Activated T-cell treated with anti-CD3 and anti-CD28 coated beads, Interleukin-2, amount 50 U/mL, for 24 hours (primary cell): ENCODE data around the gene IL17REL.

ENCODE experiments used
- DNase-seq: peaks from one replicate; pipeline ENCODE4 v3.0.0-alpha.2; 2020
- H3K27ac Mint-ChIP-seq: 2 replicates; pipeline ENCODE4 v1.8.0; 2020; ENCODE audit warnings: mild to moderate bottlenecking, mixed read lengths
- H3K27me3 Mint-ChIP-seq: 2 replicates; pipeline ENCODE4 v1.8.0; 2020; ENCODE audit warnings: mixed read lengths
- H3K36me3 Mint-ChIP-seq: 2 replicates; pipeline ENCODE4 v1.8.0; 2020; ENCODE audit warnings: low read depth, mixed read lengths
- H3K4me1 Mint-ChIP-seq: 2 replicates; pipeline ENCODE4 v1.8.0; 2020; ENCODE audit warnings: low read depth, mixed read lengths
- H3K4me3 Mint-ChIP-seq: 2 replicates; pipeline ENCODE4 v1.8.0; 2020; ENCODE audit warnings: mild to moderate bottlenecking, moderate library complexity, mixed read lengths
- H3K9me3 Mint-ChIP-seq: 2 replicates; pipeline ENCODE4 v1.8.0; 2020; ENCODE audit warnings: mixed read lengths

IL17REL gene

GRCh38 chr22:50008151-50009040, 4.2 kb downstream of the IL17REL start:
- Mint-ChIP-seq H3K27me3 (peaks cover 21% of the 10 kb centered on the region), H3K27ac (no peak overlapping the region), H3K36me3 (no peaks in the 10 kb centered on the region), H3K4me3 (no peak overlapping the region), H3K9me3 (no peaks in the 10 kb centered on the region), H3K4me1 (peaks cover 22% of the 10 kb centered on the region)
- peak; percentile 26 for DNase-seq

GRCh38 chr22:50007057-50007511, 5.5 kb downstream of the IL17REL start:
- Mint-ChIP-seq H3K27ac (no peak overlapping the region), H3K27me3 (peaks cover 19% of the 10 kb centered on the region), H3K4me1 (peaks cover 20% of the 10 kb centered on the region), H3K36me3 (no peaks in the 10 kb centered on the region), H3K4me3 (no peak overlapping the region), H3K9me3 (no peaks in the 10 kb centered on the region)
- no peak for DNase-seq

- DNase-seq = no peak
- H3K4me3 Mint-ChIP-seq = no peak overlapping the region
- H3K27me3 Mint-ChIP-seq = peaks cover 9% of the 10 kb centered on the region
- no peaks in the 10 kb centered on the region for H3K36me3 Mint-ChIP-seq
- no peaks in the 10 kb centered on the region for H3K9me3 Mint-ChIP-seq
- peaks cover 10% of the 10 kb centered on the region for H3K4me1 Mint-ChIP-seq
- H3K27ac Mint-ChIP-seq = no peak overlapping the region
Observed at GRCh38 chr22:50004918-50005317, 7.6 kb downstream of the IL17REL start.

GRCh38 chr22:50002791-50003190, 9.8 kb downstream of the IL17REL start:
- no peak for DNase-seq
- H3K27me3 Mint-ChIP-seq = peaks cover 12% of the 10 kb centered on the region
- H3K27ac Mint-ChIP-seq = no peak overlapping the region
- H3K36me3 Mint-ChIP-seq = no peaks in the 10 kb centered on the region
- H3K9me3 Mint-ChIP-seq = no peaks in the 10 kb centered on the region
- no peak overlapping the region for H3K4me3 Mint-ChIP-seq
- H3K4me1 Mint-ChIP-seq = peaks cover 12% of the 10 kb centered on the region

- peak; percentile 28 for DNase-seq
- Mint-ChIP-seq H3K36me3 (no peaks in the 10 kb centered on the region), H3K27ac (no peak overlapping the region), H3K4me1 (peaks cover 12% of the 10 kb centered on the region), H3K9me3 (no peaks in the 10 kb centered on the region), H3K27me3 (peaks cover 12% of the 10 kb centered on the region), H3K4me3 (no peak overlapping the region)
Observed at GRCh38 chr22:50001388-50002231, 11.0 kb downstream of the IL17REL start.

GRCh38 chr22:50000587-50001387, 11.8 kb downstream of the IL17REL start:
- Mint-ChIP-seq H3K36me3 (no peaks in the 10 kb centered on the region), H3K9me3 (no peaks in the 10 kb centered on the region), H3K4me1 (peaks cover 12% of the 10 kb centered on the region), H3K4me3 (no peak overlapping the region), H3K27me3 (peaks cover 12% of the 10 kb centered on the region), H3K27ac (no peak overlapping the region)
- peak; percentile 29 for DNase-seq

GRCh38 chr22:49999946-50000586, 12.5 kb downstream of the IL17REL start:
- Mint-ChIP-seq H3K27me3 (peaks cover 12% of the 10 kb centered on the region), H3K9me3 (no peaks in the 10 kb centered on the region), H3K4me1 (peaks cover 9% of the 10 kb centered on the region), H3K4me3 (no peak overlapping the region), H3K36me3 (no peaks in the 10 kb centered on the region), H3K27ac (no peak overlapping the region)
- no peak for DNase-seq

- Mint-ChIP-seq H3K36me3 (no peaks in the 10 kb centered on the region), H3K9me3 (no peaks in the 10 kb centered on the region), H3K27ac (no peak overlapping the region), H3K27me3 (peaks cover 12% of the 10 kb centered on the region), H3K4me1 (peaks cover 5% of the 10 kb centered on the region), H3K4me3 (no peak overlapping the region)
- DNase-seq = peak; percentile 49
Observed at GRCh38 chr22:49999063-49999945, 13.3 kb downstream of the IL17REL start.

GRCh38 chr22:49998718-49999062, 13.9 kb downstream of the IL17REL start:
- Mint-ChIP-seq H3K27me3 (peaks cover 11% of the 10 kb centered on the region), H3K4me1 (peaks cover 5% of the 10 kb centered on the region), H3K27ac (no peak overlapping the region), H3K36me3 (no peaks in the 10 kb centered on the region), H3K9me3 (no peaks in the 10 kb centered on the region), H3K4me3 (no peak overlapping the region)
- DNase-seq = no peak

- H3K36me3 Mint-ChIP-seq = no peaks in the 10 kb centered on the region
- H3K27me3 Mint-ChIP-seq = peaks cover 9% of the 10 kb centered on the region
- no peak overlapping the region for H3K27ac Mint-ChIP-seq
- no peaks in the 10 kb centered on the region for H3K9me3 Mint-ChIP-seq
- DNase-seq = peak; percentile 31
- peaks cover 9% of the 10 kb centered on the region for H3K4me1 Mint-ChIP-seq
- no peak overlapping the region for H3K4me3 Mint-ChIP-seq
Observed at GRCh38 chr22:49997932-49998717, 14.4 kb downstream of the IL17REL start.

- Mint-ChIP-seq H3K27me3 (peaks cover 6% of the 10 kb centered on the region), H3K27ac (no peak overlapping the region), H3K9me3 (peaks cover under 1% of the 10 kb centered on the region), H3K4me1 (peaks cover 13% of the 10 kb centered on the region), H3K36me3 (no peaks in the 10 kb centered on the region), H3K4me3 (no peak overlapping the region)
- DNase-seq = peak; percentile 27
Observed at GRCh38 chr22:49997251-49997599, 15.3 kb downstream of the IL17REL start.

- no peak for DNase-seq
- peaks cover 6% of the 10 kb centered on the region for H3K27me3 Mint-ChIP-seq
- H3K4me1 Mint-ChIP-seq = peaks cover 13% of the 10 kb centered on the region
- H3K4me3 Mint-ChIP-seq = no peak overlapping the region
- H3K36me3 Mint-ChIP-seq = no peaks in the 10 kb centered on the region
- H3K27ac Mint-ChIP-seq = no peak overlapping the region
- H3K9me3 Mint-ChIP-seq = peaks cover 2% of the 10 kb centered on the region
Observed at GRCh38 chr22:49996518-49997250, 15.9 kb downstream of the IL17REL start.
